HEK293 (cell line): ENCODE measurements around the gene NDUFS2.

Experiments used
- CTCF ChIA-PET: fragments of 350-600 bp; formaldehyde crosslinking; extraction: SDS; loops from one replicate; lab custom pipeline; 2021; ENCODE audit warnings: antibody characterized with exemption; lab: Yijun Ruan, JAX
- POLR2A ChIA-PET: fragments of 300-600 bp; formaldehyde crosslinking; extraction: SDS; loops from one replicate; lab custom pipeline; 2020; ENCODE audit warnings: antibody characterized with exemption, inconsistent platforms; lab: Yijun Ruan, JAX
- H3K27ac ChIP-seq: fragments of 200-500 bp; sonication (Bioruptor generic); 2 replicates; pipeline ENCODE4 v1.5.1; 2014; ENCODE audit warnings: low read depth, low read length, control low read depth, inconsistent platforms; ENCODE audit errors: extremely low read depth
- H3K36me3 ChIP-seq, 2 experiments: fragments of 200-500 bp in 1 of 2; sonication (Bioruptor generic) in 1 of 2; 1 replicate in 1 of 2; 2 replicates in 1 of 2; pipeline ENCODE4 v1.5.1; 2014 to 2017; ENCODE audit warnings: inconsistent platforms in 2 of 2, low read length in 2 of 2; ENCODE audit not compliant: control insufficient read depth in 2 of 2, insufficient read depth in 1 of 2
- H3K4me1 ChIP-seq: fragments of 200-500 bp; sonication (Bioruptor generic); 2 replicates; pipeline ENCODE4 v1.5.1; 2014; ENCODE audit warnings: mild to moderate bottlenecking, low read length, inconsistent platforms; ENCODE audit not compliant: control insufficient read depth, insufficient read depth
- H3K4me3 ChIP-seq: 2 replicates; pipeline ENCODE4 v1.5.1; 2011; ENCODE audit warnings: low read depth, mild to moderate bottlenecking, control low read depth, low read length, moderate library complexity
- H3K9me3 ChIP-seq: fragments of 200-500 bp; sonication (Bioruptor generic); 2 replicates; pipeline ENCODE4 v1.5.1; 2014; ENCODE audit warnings: low read depth, low read length, inconsistent platforms; ENCODE audit not compliant: control insufficient read depth, insufficient read depth
- KLF1 ChIP-seq: fragments of 450-650 bp; formaldehyde crosslinking; IDR thresholded peaks from 2 replicates; pipeline ENCODE4 v1.5.1; 2016; ENCODE audit warnings: missing biosample characterization, missing genetic modification characterization
- MYNN ChIP-seq: fragments of 450-650 bp; formaldehyde crosslinking; IDR thresholded peaks from 2 replicates; pipeline ENCODE4 v1.5.1; 2016; ENCODE audit warnings: missing biosample characterization, missing genetic modification characterization, borderline replicate concordance
- ZEB2 ChIP-seq: fragments of 450-650 bp; formaldehyde crosslinking; IDR thresholded peaks from 2 replicates; pipeline ENCODE4 v1.5.1; 2016; ENCODE audit warnings: missing biosample characterization, missing genetic modification characterization
- ZFP41 ChIP-seq: fragments of 450-650 bp; formaldehyde crosslinking; IDR thresholded peaks from 2 replicates; pipeline ENCODE4 v1.5.1; 2016; ENCODE audit warnings: missing biosample characterization, missing genetic modification characterization, borderline replicate concordance
- ZNF239 ChIP-seq: fragments of 450-650 bp; formaldehyde crosslinking; IDR thresholded peaks from 2 replicates; pipeline ENCODE4 v1.5.1; 2016; ENCODE audit warnings: missing biosample characterization, missing genetic modification characterization
- ZNF324 ChIP-seq: fragments of 450-650 bp; formaldehyde crosslinking; IDR thresholded peaks from 2 replicates; pipeline ENCODE4 v1.5.1; 2016; ENCODE audit warnings: missing biosample characterization, missing genetic modification characterization
- ZNF37A ChIP-seq: fragments of 450-650 bp; IDR thresholded peaks from 2 replicates; pipeline ENCODE4 v1.5.1; 2018; ENCODE audit warnings: missing biosample characterization, missing genetic modification characterization
- ZNF510 ChIP-seq: fragments of 450-650 bp; formaldehyde crosslinking; IDR thresholded peaks from 2 replicates; pipeline ENCODE4 v1.5.1; 2018; ENCODE audit warnings: mild to moderate bottlenecking, missing genetic modification characterization, missing biosample characterization; ENCODE audit not compliant: insufficient replicate concordance
- ZNF548 ChIP-seq: fragments of 450-650 bp; formaldehyde crosslinking; IDR thresholded peaks from 2 replicates; pipeline ENCODE4 v1.5.1; 2016; ENCODE audit warnings: missing biosample characterization, missing genetic modification characterization
- ZNF560 ChIP-seq: fragments of 450-650 bp; formaldehyde crosslinking; IDR thresholded peaks from 2 replicates; pipeline ENCODE4 v1.5.1; 2017; ENCODE audit warnings: missing biosample characterization, missing genetic modification characterization, borderline replicate concordance
- ZNF623 ChIP-seq: fragments of 450-650 bp; formaldehyde crosslinking; IDR thresholded peaks from 2 replicates; pipeline ENCODE4 v1.5.1; 2016; ENCODE audit warnings: missing biosample characterization, missing genetic modification characterization
- ZNF664 ChIP-seq: fragments of 450-650 bp; formaldehyde crosslinking; IDR thresholded peaks from 2 replicates; pipeline ENCODE4 v1.5.1; 2016; ENCODE audit warnings: missing biosample characterization, missing genetic modification characterization
- ZSCAN23 ChIP-seq: fragments of 450-650 bp; formaldehyde crosslinking; IDR thresholded peaks from 2 replicates; pipeline ENCODE4 v1.5.1; 2016; ENCODE audit warnings: missing biosample characterization, missing genetic modification characterization
- TF ChIP-seq, protein P1 (sequence below): fragments of 450-650 bp; formaldehyde crosslinking; IDR thresholded peaks from 2 replicates; pipeline ENCODE4 v1.5.1; 2016; ENCODE audit warnings: missing biosample characterization, missing genetic modification characterization
- TF ChIP-seq, protein P2 (sequence below): fragments of 450-650 bp; formaldehyde crosslinking; IDR thresholded peaks from 2 replicates; pipeline ENCODE4 v1.5.1; 2017; ENCODE audit warnings: missing biosample characterization, missing genetic modification characterization
- TF ChIP-seq, protein P3 (sequence below): fragments of 450-650 bp; formaldehyde crosslinking; IDR thresholded peaks from 2 replicates; pipeline ENCODE4 v1.5.1; 2016; ENCODE audit warnings: missing biosample characterization, missing genetic modification characterization, low read depth
- TF ChIP-seq, protein P4 (sequence below): fragments of 450-650 bp; formaldehyde crosslinking; conservative IDR thresholded peaks from 2 replicates; pipeline ENCODE4 v1.5.1; 2016; ENCODE audit warnings: low read depth, missing biosample characterization, missing genetic modification characterization
- TF ChIP-seq, protein P5 (sequence below): fragments of 450-650 bp; formaldehyde crosslinking; IDR thresholded peaks from 2 replicates; pipeline ENCODE4 v1.5.1; 2016; ENCODE audit warnings: missing biosample characterization, missing genetic modification characterization, borderline replicate concordance

NDUFS2 gene

DNA sequence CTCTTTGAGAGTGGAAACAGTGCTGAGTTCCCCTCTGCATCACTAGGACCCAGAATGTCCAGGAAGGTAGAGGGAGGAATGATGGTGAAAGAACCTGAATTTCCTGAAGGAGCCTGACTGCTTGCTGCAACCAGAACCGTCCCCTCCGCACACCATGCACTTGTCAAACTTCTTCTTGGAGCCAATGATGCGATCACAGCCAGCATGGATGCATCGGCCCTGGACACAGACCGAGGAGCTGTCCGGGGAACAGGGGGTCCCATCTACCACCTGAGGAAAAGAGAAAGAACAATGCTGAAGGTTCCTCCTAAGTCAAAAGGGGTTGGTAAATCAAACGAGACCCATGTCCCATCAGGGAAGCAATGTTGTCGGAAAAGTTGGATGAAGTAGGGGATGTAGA, 10.2 kb upstream of the NDUFS2 start:
- no peaks in the 10 kb centered on the region for H3K36me3 ChIP-seq
- no peaks in the 10 kb centered on the region for H3K4me1 ChIP-seq
- TF ChIP-seq ZFP41: no peak
- TF ChIP-seq, protein P1, sequence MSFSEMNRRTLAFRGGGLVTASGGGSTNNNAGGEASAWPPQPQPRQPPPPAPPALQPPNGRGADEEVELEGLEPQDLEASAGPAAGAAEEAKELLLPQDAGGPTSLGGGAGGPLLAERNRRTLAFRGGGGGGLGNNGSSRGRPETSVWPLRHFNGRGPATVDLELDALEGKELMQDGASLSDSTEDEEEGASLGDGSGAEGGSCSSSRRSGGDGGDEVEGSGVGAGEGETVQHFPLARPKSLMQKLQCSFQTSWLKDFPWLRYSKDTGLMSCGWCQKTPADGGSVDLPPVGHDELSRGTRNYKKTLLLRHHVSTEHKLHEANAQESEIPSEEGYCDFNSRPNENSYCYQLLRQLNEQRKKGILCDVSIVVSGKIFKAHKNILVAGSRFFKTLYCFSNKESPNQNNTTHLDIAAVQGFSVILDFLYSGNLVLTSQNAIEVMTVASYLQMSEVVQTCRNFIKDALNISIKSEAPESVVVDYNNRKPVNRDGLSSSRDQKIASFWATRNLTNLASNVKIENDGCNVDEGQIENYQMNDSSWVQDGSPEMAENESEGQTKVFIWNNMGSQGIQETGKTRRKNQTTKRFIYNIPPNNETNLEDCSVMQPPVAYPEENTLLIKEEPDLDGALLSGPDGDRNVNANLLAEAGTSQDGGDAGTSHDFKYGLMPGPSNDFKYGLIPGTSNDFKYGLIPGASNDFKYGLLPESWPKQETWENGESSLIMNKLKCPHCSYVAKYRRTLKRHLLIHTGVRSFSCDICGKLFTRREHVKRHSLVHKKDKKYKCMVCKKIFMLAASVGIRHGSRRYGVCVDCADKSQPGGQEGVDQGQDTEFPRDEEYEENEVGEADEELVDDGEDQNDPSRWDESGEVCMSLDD (tag by site-specific recombination): no peak
- TF ChIP-seq KLF1 (tag by site-specific recombination): no peak
- no peak for TF ChIP-seq MYNN (tag by site-specific recombination)
- no peak for TF ChIP-seq ZNF324 (tag by site-specific recombination)
- no peak for TF ChIP-seq ZSCAN23
- TF ChIP-seq ZNF560 (tag by site-specific recombination): no peak
- no peak for TF ChIP-seq ZNF623 (tag by site-specific recombination)
- no peak for TF ChIP-seq ZEB2 (tag by site-specific recombination)
- no peak for TF ChIP-seq ZNF548 (tag by site-specific recombination)
- TF ChIP-seq, protein P2, sequence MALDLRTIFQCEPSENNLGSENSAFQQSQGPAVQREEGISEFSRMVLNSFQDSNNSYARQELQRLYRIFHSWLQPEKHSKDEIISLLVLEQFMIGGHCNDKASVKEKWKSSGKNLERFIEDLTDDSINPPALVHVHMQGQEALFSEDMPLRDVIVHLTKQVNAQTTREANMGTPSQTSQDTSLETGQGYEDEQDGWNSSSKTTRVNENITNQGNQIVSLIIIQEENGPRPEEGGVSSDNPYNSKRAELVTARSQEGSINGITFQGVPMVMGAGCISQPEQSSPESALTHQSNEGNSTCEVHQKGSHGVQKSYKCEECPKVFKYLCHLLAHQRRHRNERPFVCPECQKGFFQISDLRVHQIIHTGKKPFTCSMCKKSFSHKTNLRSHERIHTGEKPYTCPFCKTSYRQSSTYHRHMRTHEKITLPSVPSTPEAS (tag by site-specific recombination): no peak
- no peak for TF ChIP-seq ZNF239 (tag by site-specific recombination)
- TF ChIP-seq, protein P3, sequence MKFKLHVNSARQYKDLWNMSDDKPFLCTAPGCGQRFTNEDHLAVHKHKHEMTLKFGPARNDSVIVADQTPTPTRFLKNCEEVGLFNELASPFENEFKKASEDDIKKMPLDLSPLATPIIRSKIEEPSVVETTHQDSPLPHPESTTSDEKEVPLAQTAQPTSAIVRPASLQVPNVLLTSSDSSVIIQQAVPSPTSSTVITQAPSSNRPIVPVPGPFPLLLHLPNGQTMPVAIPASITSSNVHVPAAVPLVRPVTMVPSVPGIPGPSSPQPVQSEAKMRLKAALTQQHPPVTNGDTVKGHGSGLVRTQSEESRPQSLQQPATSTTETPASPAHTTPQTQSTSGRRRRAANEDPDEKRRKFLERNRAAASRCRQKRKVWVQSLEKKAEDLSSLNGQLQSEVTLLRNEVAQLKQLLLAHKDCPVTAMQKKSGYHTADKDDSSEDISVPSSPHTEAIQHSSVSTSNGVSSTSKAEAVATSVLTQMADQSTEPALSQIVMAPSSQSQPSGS (tag by site-specific recombination): no peak
- TF ChIP-seq ZNF37A (tag by site-specific recombination): no peak
- TF ChIP-seq, protein P4, sequence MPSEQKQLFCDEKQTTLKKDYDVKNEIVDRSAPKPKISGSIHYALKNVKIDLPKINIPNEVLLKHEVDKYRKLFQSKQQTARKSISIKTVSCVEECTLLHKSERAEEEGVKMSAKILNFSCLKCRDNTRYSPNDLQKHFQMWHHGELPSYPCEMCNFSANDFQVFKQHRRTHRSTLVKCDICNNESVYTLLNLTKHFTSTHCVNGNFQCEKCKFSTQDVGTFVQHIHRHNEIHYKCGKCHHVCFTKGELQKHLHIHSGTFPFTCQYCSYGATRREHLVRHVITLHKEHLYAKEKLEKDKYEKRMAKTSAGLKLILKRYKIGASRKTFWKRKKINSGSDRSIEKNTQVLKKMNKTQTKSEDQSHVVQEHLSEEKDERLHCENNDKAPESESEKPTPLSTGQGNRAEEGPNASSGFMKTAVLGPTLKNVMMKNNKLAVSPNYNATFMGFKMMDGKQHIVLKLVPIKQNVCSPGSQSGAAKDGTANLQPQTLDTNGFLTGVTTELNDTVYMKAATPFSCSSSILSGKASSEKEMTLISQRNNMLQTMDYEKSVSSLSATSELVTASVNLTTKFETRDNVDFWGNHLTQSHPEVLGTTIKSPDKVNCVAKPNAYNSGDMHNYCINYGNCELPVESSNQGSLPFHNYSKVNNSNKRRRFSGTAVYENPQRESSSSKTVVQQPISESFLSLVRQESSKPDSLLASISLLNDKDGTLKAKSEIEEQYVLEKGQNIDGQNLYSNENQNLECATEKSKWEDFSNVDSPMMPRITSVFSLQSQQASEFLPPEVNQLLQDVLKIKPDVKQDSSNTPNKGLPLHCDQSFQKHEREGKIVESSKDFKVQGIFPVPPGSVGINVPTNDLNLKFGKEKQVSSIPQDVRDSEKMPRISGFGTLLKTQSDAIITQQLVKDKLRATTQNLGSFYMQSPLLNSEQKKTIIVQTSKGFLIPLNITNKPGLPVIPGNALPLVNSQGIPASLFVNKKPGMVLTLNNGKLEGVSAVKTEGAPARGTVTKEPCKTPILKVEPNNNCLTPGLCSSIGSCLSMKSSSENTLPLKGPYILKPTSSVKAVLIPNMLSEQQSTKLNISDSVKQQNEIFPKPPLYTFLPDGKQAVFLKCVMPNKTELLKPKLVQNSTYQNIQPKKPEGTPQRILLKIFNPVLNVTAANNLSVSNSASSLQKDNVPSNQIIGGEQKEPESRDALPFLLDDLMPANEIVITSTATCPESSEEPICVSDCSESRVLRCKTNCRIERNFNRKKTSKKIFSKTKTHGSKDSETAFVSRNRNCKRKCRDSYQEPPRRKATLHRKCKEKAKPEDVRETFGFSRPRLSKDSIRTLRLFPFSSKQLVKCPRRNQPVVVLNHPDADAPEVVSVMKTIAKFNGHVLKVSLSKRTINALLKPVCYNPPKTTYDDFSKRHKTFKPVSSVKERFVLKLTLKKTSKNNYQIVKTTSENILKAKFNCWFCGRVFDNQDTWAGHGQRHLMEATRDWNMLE (tag by site-specific recombination): no peak
- no peak for TF ChIP-seq ZNF664 (tag by site-specific recombination)
- TF ChIP-seq ZNF510 (tag by site-specific recombination): no peak
- TF ChIP-seq, protein P5, sequence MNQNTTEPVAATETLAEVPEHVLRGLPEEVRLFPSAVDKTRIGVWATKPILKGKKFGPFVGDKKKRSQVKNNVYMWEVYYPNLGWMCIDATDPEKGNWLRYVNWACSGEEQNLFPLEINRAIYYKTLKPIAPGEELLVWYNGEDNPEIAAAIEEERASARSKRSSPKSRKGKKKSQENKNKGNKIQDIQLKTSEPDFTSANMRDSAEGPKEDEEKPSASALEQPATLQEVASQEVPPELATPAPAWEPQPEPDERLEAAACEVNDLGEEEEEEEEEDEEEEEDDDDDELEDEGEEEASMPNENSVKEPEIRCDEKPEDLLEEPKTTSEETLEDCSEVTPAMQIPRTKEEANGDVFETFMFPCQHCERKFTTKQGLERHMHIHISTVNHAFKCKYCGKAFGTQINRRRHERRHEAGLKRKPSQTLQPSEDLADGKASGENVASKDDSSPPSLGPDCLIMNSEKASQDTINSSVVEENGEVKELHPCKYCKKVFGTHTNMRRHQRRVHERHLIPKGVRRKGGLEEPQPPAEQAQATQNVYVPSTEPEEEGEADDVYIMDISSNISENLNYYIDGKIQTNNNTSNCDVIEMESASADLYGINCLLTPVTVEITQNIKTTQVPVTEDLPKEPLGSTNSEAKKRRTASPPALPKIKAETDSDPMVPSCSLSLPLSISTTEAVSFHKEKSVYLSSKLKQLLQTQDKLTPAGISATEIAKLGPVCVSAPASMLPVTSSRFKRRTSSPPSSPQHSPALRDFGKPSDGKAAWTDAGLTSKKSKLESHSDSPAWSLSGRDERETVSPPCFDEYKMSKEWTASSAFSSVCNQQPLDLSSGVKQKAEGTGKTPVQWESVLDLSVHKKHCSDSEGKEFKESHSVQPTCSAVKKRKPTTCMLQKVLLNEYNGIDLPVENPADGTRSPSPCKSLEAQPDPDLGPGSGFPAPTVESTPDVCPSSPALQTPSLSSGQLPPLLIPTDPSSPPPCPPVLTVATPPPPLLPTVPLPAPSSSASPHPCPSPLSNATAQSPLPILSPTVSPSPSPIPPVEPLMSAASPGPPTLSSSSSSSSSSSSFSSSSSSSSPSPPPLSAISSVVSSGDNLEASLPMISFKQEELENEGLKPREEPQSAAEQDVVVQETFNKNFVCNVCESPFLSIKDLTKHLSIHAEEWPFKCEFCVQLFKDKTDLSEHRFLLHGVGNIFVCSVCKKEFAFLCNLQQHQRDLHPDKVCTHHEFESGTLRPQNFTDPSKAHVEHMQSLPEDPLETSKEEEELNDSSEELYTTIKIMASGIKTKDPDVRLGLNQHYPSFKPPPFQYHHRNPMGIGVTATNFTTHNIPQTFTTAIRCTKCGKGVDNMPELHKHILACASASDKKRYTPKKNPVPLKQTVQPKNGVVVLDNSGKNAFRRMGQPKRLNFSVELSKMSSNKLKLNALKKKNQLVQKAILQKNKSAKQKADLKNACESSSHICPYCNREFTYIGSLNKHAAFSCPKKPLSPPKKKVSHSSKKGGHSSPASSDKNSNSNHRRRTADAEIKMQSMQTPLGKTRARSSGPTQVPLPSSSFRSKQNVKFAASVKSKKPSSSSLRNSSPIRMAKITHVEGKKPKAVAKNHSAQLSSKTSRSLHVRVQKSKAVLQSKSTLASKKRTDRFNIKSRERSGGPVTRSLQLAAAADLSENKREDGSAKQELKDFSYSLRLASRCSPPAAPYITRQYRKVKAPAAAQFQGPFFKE (tag by site-specific recombination): no peak
- H3K4me3 ChIP-seq: no peak overlapping the region
- no peak overlapping the region for H3K27ac ChIP-seq
- ChIA-PET CTCF (interaction anchor here (0.6 to 4.5 kb wide), 33 partner anchors 9 to 655 kb away, joined by 3 to 45 read pairs (median 5); partner anchors contain the start of genes APOA2, NDUFS2, PPOX and TOMM40L), POLR2A (interaction anchor here (0.6 to 1.3 kb wide), 3 partner anchors 10 to 26 kb away, joined by 3 to 4 read pairs (median 3); partner anchors contain the start of genes NDUFS2 and PPOX)
- H3K9me3 ChIP-seq: no peaks in the 10 kb centered on the region
